HepG2 (cell line): ENCODE data around the gene CCDC167. TPM values are rescaled to one million over a fixed set of nuclear protein-coding genes. Genes with fewer than 3 reads are reported as not detected.

Experiments used
- ATAC-seq: fragments of 200-7000 bp; cut with Tn5 transposase; 3 replicates; pipeline ENCODE4 v1.9.1; 2020; ENCODE audit warnings: mild to moderate bottlenecking, moderate library complexity
- Bru-seq: library from RNA; stranded (reverse); fragments of 400-500 nt; gene quantifications from one replicate; lab custom pipeline; 2021; lab: Mats Ljungman, UMichigan
- BruChase-seq, 2 experiments: library from RNA; stranded (reverse); fragments of 400-500 nt; gene quantifications; one replicate each; lab custom pipeline; 2021; lab: Mats Ljungman, UMichigan
- BruUV-seq: library from RNA; stranded (reverse); fragments of 400-500 nt; replicated peaks from 2 replicates; lab custom pipeline; 2021; lab: Mats Ljungman, UMichigan
- CTCF ChIA-PET: fragments of 300-600 bp; formaldehyde crosslinking; extraction: SDS; loops from one replicate; lab custom pipeline; 2021; ENCODE audit warnings: low total read pairs, inconsistent platforms, low intra/inter-chr PET ratio; lab: Yijun Ruan, JAX
- POLR2A ChIA-PET: fragments of 350-600 bp; sonication (Branson Sonifier 250); formaldehyde crosslinking; loops from one replicate; lab custom pipeline; 2020; ENCODE audit warnings: antibody characterized with exemption, inconsistent platforms; lab: Yijun Ruan, JAX
- DNase-seq: peaks from one replicate; pipeline ENCODE4 v3.0.0-alpha.2; 2015; ENCODE audit warnings: low spot score
- FAIRE-seq: peaks from 3 replicates; lab custom pipeline; 2011; peaks lifted over from hg19 to GRCh38; lab: Jason Lieb, UNC
- H2AFZ ChIP-seq: one replicate; pipeline ENCODE4 v1.6.1; 2011; ENCODE audit warnings: low read length, inconsistent platforms
- H3K27ac ChIP-seq: fragments of 300-600 bp; 3 replicates; pipeline ENCODE4 v1.8.0; 2011; ENCODE audit warnings: mixed run types, mild to moderate bottlenecking, mixed read lengths, low read length, inconsistent platforms; ENCODE audit not compliant: insufficient read depth; ENCODE audit errors: extremely low read length
- H3K27me3 ChIP-seq, 2 experiments: fragments of 200-600 bp in 1 of 2; 2 replicates in 1 of 2; 3 replicates in 1 of 2; pipeline versions ENCODE4 v1.6.0 to v1.8.0; 2011; ENCODE audit warnings: low read length in 2 of 2, mild to moderate bottlenecking in 2 of 2, moderate library complexity in 2 of 2, inconsistent platforms in 1 of 2; ENCODE audit not compliant: insufficient read depth in 2 of 2, control insufficient read depth in 1 of 2
- H3K36me3 ChIP-seq, 2 experiments: fragments of 200-600 bp in 1 of 2; replicated peaks in 1 of 2; 2 replicates in 1 of 2; 3 replicates in 1 of 2; pipeline versions ENCODE4 v1.5.1 to v1.8.0; 2011; ENCODE audit warnings: low read length in 2 of 2, inconsistent platforms in 1 of 2; ENCODE audit not compliant: insufficient read depth in 2 of 2, control insufficient read depth in 1 of 2
- H3K4me1 ChIP-seq: 2 replicates; pipeline ENCODE4 v1.5.1; 2012; ENCODE audit warnings: low read length, inconsistent platforms; ENCODE audit not compliant: insufficient read depth
- H3K4me2 ChIP-seq: 2 replicates; pipeline ENCODE4 v1.6.0; 2011; ENCODE audit warnings: low read depth, low read length, inconsistent platforms
- H3K4me3 ChIP-seq, 3 experiments: fragments of 200-600 bp in 1 of 3; sonication (generic), shearing (Covaris generic) in 1 of 3; replicated peaks in 1 of 3; 2 replicates each; pipeline ENCODE4 v1.5.1; 2011 to 2016; ENCODE audit warnings: low read length in 3 of 3, inconsistent platforms in 2 of 3, low read depth in 2 of 3, mild to moderate bottlenecking in 2 of 3, control low read depth in 1 of 3, mixed read lengths in 1 of 3; ENCODE audit not compliant: insufficient read depth in 1 of 3
- H3K79me2 ChIP-seq: one replicate; pipeline ENCODE4 v1.6.1; 2011; ENCODE audit warnings: low read length, inconsistent platforms; ENCODE audit not compliant: insufficient read depth
- H3K9ac ChIP-seq: 2 replicates; pipeline ENCODE4 v1.6.0; 2011; ENCODE audit warnings: mild to moderate bottlenecking, low read depth, low read length, inconsistent platforms; ENCODE audit not compliant: insufficient read depth
- H3K9me3 ChIP-seq: 2 replicates; pipeline ENCODE4 v1.5.1; 2012; ENCODE audit warnings: mild to moderate bottlenecking, low read length
- H4K20me1 ChIP-seq: 2 replicates; pipeline ENCODE4 v1.6.0; 2011; ENCODE audit warnings: inconsistent platforms, mild to moderate bottlenecking, low read length, moderate library complexity; ENCODE audit not compliant: insufficient read depth
- NAIF1 ChIP-seq: sonication (generic); formaldehyde crosslinking; IDR thresholded peaks from 2 replicates; pipeline ENCODE4 v1.5.0; 2020; ENCODE audit warnings: mild to moderate bottlenecking, missing genetic modification reagents, borderline replicate concordance
- TEAD2 ChIP-seq: sonication (generic); formaldehyde crosslinking; IDR thresholded peaks from 2 replicates; pipeline ENCODE4 v1.9.0; 2021; ENCODE audit warnings: missing genetic modification reagents
- YY1 ChIP-seq: IDR thresholded peaks from 2 replicates; pipeline ENCODE4 v1.6.1; 2011; ENCODE audit warnings: low read length, low read depth, moderate library complexity, mild to moderate bottlenecking; ENCODE audit not compliant: insufficient read depth, insufficient replicate concordance
- ZNF343 ChIP-seq: sonication (generic); formaldehyde crosslinking; IDR thresholded peaks from 2 replicates; pipeline ENCODE4 v1.4.0; 2020; ENCODE audit warnings: mild to moderate bottlenecking, missing genetic modification reagents
- ZNF44 ChIP-seq: sonication (generic); formaldehyde crosslinking; IDR thresholded peaks from 2 replicates; pipeline ENCODE4 v1.5.1; 2020; ENCODE audit warnings: mild to moderate bottlenecking, missing genetic modification reagents
- WGBS: methylation state at CpG from one replicate; pipeline ENCODE4 v1.1.6; 2017; ENCODE audit warnings: low lambda C conversion rate; 5-methylcytosine and 5-hydroxymethylcytosine counted together
- in situ Hi-C: cut with HindIII; loops from 2 replicates; pipeline ENCODE4 v1.10.0; 2017; ENCODE audit warnings: low pct_unique_long_range_greater_than_20kb; ENCODE audit not compliant: extremely low pct_ligation_motif_present
- intact Hi-C: fragments of 100-400 bp; cut with micrococcal nuclease; formaldehyde crosslinking; loops from one replicate; pipeline ENCODE4 v1.10.0; 2022; ENCODE audit not compliant: unreplicated experiment
- long read RNA-seq, 2 experiments: library from RNA in 1 of 2; library from polyadenylated mRNA in 1 of 2; stranded (forward) in 1 of 2; unstranded in 1 of 2; transcript quantifications; one replicate each; pipeline ENCODE4 v2.0.0, GENCODE V29; 2019 to 2022
- polyA minus RNA-seq, 3 experiments: library from RNA; depleted of rRNA, polyadenylated mRNA; stranded (reverse); fragments of >200 nt; gene quantifications; 2 replicates each; pipeline ENCODE4 v1.2.3, GENCODE V29; 2011; ENCODE audit warnings: low replicate concordance in 1 of 3
- polyA plus RNA-seq, 8 experiments: library from polyadenylated mRNA; depleted of rRNA in 3 of 8; stranded (reverse) in 7 of 8; unstranded in 1 of 8; fragments of >200 nt; fragmentation: Illumina TruSeq in 4 of 8; extraction: Trizol in 4 of 8; gene quantifications; 2 replicates each; pipeline versions ENCODE4 v1.2.1 to v1.2.3, GENCODE V29; 2011 to 2016; ENCODE audit warnings: low read depth in 4 of 8, missing spikeins in 1 of 8, mixed read lengths in 1 of 8; ENCODE audit not compliant: insufficient read depth in 1 of 8
- total RNA-seq, 5 experiments: library from RNA; depleted of rRNA; stranded (reverse); fragments of >200 nt; fragmentation: Illumina TruSeq; extraction: Trizol; gene quantifications; 2 replicates each; pipeline ENCODE4 v1.2.3, GENCODE V29; 2016; ENCODE audit warnings: low read depth in 1 of 5
- TF ChIP-seq, protein P1 (sequence below): sonication (generic); formaldehyde crosslinking; IDR thresholded peaks from 2 replicates; pipeline ENCODE4 v1.5.1; 2020; ENCODE audit warnings: missing genetic modification reagents, mild to moderate bottlenecking, borderline replicate concordance
- TF ChIP-seq, protein P2 (sequence below): fragments of 450-650 bp; IDR thresholded peaks from 2 replicates; pipeline ENCODE4 v1.6.1; 2017; ENCODE audit warnings: mild to moderate bottlenecking
- TF ChIP-seq, protein P3 (sequence below): sonication (generic); formaldehyde crosslinking; IDR thresholded peaks from 2 replicates; pipeline ENCODE4; 2020; ENCODE audit warnings: missing genetic modification reagents, mild to moderate bottlenecking, borderline replicate concordance

The CCDC167 gene
- total RNA-seq (2016; rRNA removed; fragmentation: Illumina TruSeq; extraction: Trizol), result 66.8 and 72.4 TPM in 2 replicates
- total RNA-seq (2016; cell fraction: cytosol; rRNA removed; fragmentation: Illumina TruSeq; extraction: Trizol; ENCODE audit: low read depth), result 41.5 and 58.5 TPM in 2 replicates
- total RNA-seq (2016; cell fraction: insoluble cytoplasmic fraction; rRNA removed; fragmentation: Illumina TruSeq; extraction: Trizol), result 69.4 and 83.1 TPM in 2 replicates
- 47.6 and 63.2 TPM in 2 replicates for total RNA-seq (2016; cell fraction: membrane; rRNA removed; fragmentation: Illumina TruSeq; extraction: Trizol)
- total RNA-seq (2016; cell fraction: nucleus; rRNA removed; fragmentation: Illumina TruSeq; extraction: Trizol), result 23.1 and 27.7 TPM in 2 replicates
- polyA plus RNA-seq (2011; rRNA removed), result 44.0 and 48.4 TPM in 2 replicates
- polyA plus RNA-seq (2011; cell fraction: cytosol; rRNA removed), result 65.1 and 68.9 TPM in 2 replicates
- polyA plus RNA-seq (2011; cell fraction: nucleus; rRNA removed), result 24.4 and 25.2 TPM in 2 replicates
- polyA plus RNA-seq (2012), result 27.5 and 30.7 TPM in 2 replicates
- polyA plus RNA-seq (2016; cell fraction: cytosol; fragmentation: Illumina TruSeq; extraction: Trizol; ENCODE audit: low read depth), result 56.9 and 82.2 TPM in 2 replicates
- 94.3 and 99.6 TPM in 2 replicates for polyA plus RNA-seq (2016; cell fraction: insoluble cytoplasmic fraction; fragmentation: Illumina TruSeq; extraction: Trizol; ENCODE audit: low read depth)
- polyA plus RNA-seq (2016; cell fraction: membrane; fragmentation: Illumina TruSeq; extraction: Trizol; ENCODE audit: low read depth), result 61.8 and 62.4 TPM in 2 replicates
- 51.1 and 54.5 TPM in 2 replicates for polyA plus RNA-seq (2016; cell fraction: nucleus; fragmentation: Illumina TruSeq; extraction: Trizol; ENCODE audit: insufficient read depth, low read depth)
- polyA minus RNA-seq (2011; rRNA and poly(A)+ RNA removed; ENCODE audit: low replicate concordance), result 14.3 and 18.2 TPM in 2 replicates
- 6.4 and 11.3 TPM in 2 replicates for polyA minus RNA-seq (2011; cell fraction: cytosol; rRNA and poly(A)+ RNA removed)
- 6.3 and 11.4 TPM in 2 replicates for polyA minus RNA-seq (2011; cell fraction: nucleus; rRNA and poly(A)+ RNA removed)
- percentile 55 among the genes with signal in this experiment for Bru-seq, nascent RNA
- percentile 41 among the genes with signal in this experiment for BruChase-seq, experiment 1, labeled RNA remaining after a 6-hour chase
- BruChase-seq, experiment 2, labeled RNA remaining after a 2-hour chase, result percentile 48 among the genes with signal in this experiment
- long read RNA-seq, experiment 1, transcript CCDC167-201 (4 exons, 619 nt), result major isoform, 85 of 90 reads
- long read RNA-seq, experiment 1, partial matches to known transcripts, result 2 of 90 reads
- long read RNA-seq, experiment 1, other reads (novel, unspliced or antisense), result 3 of 90 reads
- long read RNA-seq, experiment 2, transcript CCDC167-201 (4 exons, 619 nt), result major isoform, 37 of 39 reads
- long read RNA-seq, experiment 2, partial matches to known transcripts, result 1 of 39 reads
- long read RNA-seq, experiment 2, other reads (novel, unspliced or antisense), result 1 of 39 reads

DNA sequence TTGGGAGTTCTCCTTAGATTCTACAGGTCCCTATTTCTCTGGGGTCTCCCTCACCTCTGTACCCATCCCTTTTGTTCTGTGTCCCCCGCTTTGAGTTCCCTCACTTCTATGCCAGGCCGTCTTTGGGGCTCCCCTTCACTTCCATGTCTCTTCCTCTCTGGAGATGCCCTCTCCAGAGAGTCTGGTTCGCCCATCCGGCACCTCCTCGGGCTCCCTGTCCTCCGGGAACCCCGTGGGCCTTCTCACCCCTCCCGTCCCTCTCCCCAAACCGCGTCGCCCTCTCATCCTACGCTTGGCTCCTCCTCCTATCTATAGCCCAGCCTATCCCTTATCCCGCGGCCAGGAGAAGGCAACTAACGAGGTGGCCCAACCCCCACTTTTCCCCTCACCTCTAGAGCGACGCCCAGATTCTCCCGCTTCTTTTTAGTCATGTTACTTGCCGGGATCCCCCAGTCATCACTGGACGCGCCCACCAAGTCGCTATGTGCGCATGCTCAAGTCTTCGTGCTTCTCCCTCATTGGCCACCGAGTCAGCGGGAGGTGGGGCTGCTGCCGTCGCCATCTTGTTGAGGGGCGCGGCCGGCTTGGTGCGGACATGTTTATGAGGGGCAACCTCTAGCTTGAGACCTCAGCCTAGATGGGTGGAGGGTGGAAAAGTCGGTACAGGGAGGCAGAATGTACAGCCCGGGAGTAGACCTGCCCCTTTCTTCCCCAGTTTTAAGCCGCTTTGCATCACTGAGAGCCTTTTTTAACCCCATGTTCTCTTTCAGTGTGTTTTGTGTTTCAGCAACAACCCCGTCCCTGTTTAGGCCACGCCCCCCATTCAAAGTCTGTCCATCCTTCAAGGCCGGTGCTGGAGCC, at the start of gene CCDC167:
Gene CCDC167 (minus strand): TSS at position 461 of the 861 bp plus-strand sequence. CDS start 30 bp downstream, at position 431.
- Histone ChIP-seq H3K9ac (peak within 1 kb of the TSS; percentile 73), H3K36me3 (no peaks in the 10 kb centered on the region), H3K27ac (peak within 1 kb of the TSS; percentile 29), H3K4me2 (peak within 1 kb of the TSS; percentile 94), H3K4me1 (peaks cover 36% of the 10 kb centered on the region), H3K27me3 (no peaks in the 10 kb centered on the region; a peak in 1 of 5 replicates), H3K79me2 (peaks cover 5% of the 10 kb centered on the region), H2AFZ (peak within 1 kb of the TSS; percentile 94), H3K9me3 (no peaks in the 10 kb centered on the region), H3K4me3 (peak within 1 kb of the TSS; percentile 67 to 84 (median 71)), H4K20me1 (no peaks in the 10 kb centered on the region)
- ChIA-PET POLR2A (interaction anchor here (0.8 to 1.0 kb wide), 3 partner anchors 8 to 67 kb away, joined by 3 to 8 read pairs (median 3); partner anchors contain the start of gene CMTR1), CTCF (no interaction called here)
- intact Hi-C loops, result no loop called here
- DNase-seq (peak; percentile 98), FAIRE-seq (peak; percentile 94), ATAC-seq (peak; percentile 98)
- in situ Hi-C loops, result no loop called here
- 6% methylated on average over 38 of the region's 38 CpGs for WGBS
- no TSS peak for BruUV-seq
- TF ChIP-seq, protein P1, sequence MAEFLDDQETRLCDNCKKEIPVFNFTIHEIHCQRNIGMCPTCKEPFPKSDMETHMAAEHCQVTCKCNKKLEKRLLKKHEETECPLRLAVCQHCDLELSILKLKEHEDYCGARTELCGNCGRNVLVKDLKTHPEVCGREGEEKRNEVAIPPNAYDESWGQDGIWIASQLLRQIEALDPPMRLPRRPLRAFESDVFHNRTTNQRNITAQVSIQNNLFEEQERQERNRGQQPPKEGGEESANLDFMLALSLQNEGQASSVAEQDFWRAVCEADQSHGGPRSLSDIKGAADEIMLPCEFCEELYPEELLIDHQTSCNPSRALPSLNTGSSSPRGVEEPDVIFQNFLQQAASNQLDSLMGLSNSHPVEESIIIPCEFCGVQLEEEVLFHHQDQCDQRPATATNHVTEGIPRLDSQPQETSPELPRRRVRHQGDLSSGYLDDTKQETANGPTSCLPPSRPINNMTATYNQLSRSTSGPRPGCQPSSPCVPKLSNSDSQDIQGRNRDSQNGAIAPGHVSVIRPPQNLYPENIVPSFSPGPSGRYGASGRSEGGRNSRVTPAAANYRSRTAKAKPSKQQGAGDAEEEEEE, result no peak
- TF ChIP-seq ZNF44 (CRISPR knock-in tag) (peak; percentile 67; the same call in 1 of the 2 replicates), NAIF1 (no peak), ZNF343 (no peak), YY1 (peak; percentile 100), TEAD2 (no peak)
- TF ChIP-seq, protein P2, sequence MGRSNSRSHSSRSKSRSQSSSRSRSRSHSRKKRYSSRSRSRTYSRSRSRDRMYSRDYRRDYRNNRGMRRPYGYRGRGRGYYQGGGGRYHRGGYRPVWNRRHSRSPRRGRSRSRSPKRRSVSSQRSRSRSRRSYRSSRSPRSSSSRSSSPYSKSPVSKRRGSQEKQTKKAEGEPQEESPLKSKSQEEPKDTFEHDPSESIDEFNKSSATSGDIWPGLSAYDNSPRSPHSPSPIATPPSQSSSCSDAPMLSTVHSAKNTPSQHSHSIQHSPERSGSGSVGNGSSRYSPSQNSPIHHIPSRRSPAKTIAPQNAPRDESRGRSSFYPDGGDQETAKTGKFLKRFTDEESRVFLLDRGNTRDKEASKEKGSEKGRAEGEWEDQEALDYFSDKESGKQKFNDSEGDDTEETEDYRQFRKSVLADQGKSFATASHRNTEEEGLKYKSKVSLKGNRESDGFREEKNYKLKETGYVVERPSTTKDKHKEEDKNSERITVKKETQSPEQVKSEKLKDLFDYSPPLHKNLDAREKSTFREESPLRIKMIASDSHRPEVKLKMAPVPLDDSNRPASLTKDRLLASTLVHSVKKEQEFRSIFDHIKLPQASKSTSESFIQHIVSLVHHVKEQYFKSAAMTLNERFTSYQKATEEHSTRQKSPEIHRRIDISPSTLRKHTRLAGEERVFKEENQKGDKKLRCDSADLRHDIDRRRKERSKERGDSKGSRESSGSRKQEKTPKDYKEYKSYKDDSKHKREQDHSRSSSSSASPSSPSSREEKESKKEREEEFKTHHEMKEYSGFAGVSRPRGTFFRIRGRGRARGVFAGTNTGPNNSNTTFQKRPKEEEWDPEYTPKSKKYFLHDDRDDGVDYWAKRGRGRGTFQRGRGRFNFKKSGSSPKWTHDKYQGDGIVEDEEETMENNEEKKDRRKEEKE, result no peak
- TF ChIP-seq, protein P3, sequence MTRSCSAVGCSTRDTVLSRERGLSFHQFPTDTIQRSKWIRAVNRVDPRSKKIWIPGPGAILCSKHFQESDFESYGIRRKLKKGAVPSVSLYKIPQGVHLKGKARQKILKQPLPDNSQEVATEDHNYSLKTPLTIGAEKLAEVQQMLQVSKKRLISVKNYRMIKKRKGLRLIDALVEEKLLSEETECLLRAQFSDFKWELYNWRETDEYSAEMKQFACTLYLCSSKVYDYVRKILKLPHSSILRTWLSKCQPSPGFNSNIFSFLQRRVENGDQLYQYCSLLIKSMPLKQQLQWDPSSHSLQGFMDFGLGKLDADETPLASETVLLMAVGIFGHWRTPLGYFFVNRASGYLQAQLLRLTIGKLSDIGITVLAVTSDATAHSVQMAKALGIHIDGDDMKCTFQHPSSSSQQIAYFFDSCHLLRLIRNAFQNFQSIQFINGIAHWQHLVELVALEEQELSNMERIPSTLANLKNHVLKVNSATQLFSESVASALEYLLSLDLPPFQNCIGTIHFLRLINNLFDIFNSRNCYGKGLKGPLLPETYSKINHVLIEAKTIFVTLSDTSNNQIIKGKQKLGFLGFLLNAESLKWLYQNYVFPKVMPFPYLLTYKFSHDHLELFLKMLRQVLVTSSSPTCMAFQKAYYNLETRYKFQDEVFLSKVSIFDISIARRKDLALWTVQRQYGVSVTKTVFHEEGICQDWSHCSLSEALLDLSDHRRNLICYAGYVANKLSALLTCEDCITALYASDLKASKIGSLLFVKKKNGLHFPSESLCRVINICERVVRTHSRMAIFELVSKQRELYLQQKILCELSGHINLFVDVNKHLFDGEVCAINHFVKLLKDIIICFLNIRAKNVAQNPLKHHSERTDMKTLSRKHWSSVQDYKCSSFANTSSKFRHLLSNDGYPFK, result peak; percentile 59; the same call in 1 of the 2 replicates
